HEK293T (cell line): Measurements from ENCODE around the gene DET1.

Source experiments
- ARNT ChIP-seq: fragments of 450-650 bp; IDR thresholded peaks from 2 replicates; pipeline ENCODE4 v1.6.1; 2017; ENCODE audit warnings: mild to moderate bottlenecking
- BHLHE40 ChIP-seq: fragments of 450-650 bp; IDR thresholded peaks from 2 replicates; pipeline ENCODE4 v1.6.1; 2016; ENCODE audit warnings: mild to moderate bottlenecking, moderate library complexity, borderline replicate concordance
- FOXA1 ChIP-seq: fragments of 450-650 bp; IDR thresholded peaks from 2 replicates; pipeline ENCODE4 v1.6.1; 2016; ENCODE audit warnings: mild to moderate bottlenecking
- FOXM1 ChIP-seq: fragments of 450-650 bp; IDR thresholded peaks from 2 replicates; pipeline ENCODE4 v1.6.1; 2017; ENCODE audit warnings: mild to moderate bottlenecking, borderline replicate concordance
- LEF1 ChIP-seq: fragments of 450-650 bp; IDR thresholded peaks from 2 replicates; pipeline ENCODE4 v1.6.1; 2017; ENCODE audit warnings: mild to moderate bottlenecking, borderline replicate concordance
- NFRKB ChIP-seq: fragments of 450-650 bp; IDR thresholded peaks from 2 replicates; pipeline ENCODE4 v1.6.1; 2016; ENCODE audit warnings: mild to moderate bottlenecking, moderate library complexity
- SUZ12 ChIP-seq: fragments of 450-650 bp; IDR thresholded peaks from 2 replicates; pipeline ENCODE4 v1.6.1; 2016; ENCODE audit warnings: mild to moderate bottlenecking
- TARDBP ChIP-seq: fragments of 450-650 bp; IDR thresholded peaks from 2 replicates; pipeline ENCODE4 v1.6.1; 2016
- ZNF384 ChIP-seq: fragments of 450-650 bp; IDR thresholded peaks from 2 replicates; pipeline ENCODE4 v1.6.1; 2016

- TF ChIP-seq BHLHE40 (no peak), ARNT (no peak), FOXM1 (no peak), SUZ12 (no peak), LEF1 (no peak), TARDBP (no peak), NFRKB (no peak), FOXA1 (no peak), ZNF384 (no peak)
Observed at GRCh38 chr15:88482263-88482662, 64.2 kb downstream of the DET1 start.
